Activated naive CD8-positive, alpha-beta T cell (primary cell): ENCODE results near the gene TGFA.
A peak's percentile ranks its signal among the peaks of the same experiment; 100 is the strongest.

ENCODE experiments used
- H3K27ac Mint-ChIP-seq: one replicate; pipeline ENCODE4 v1.8.0; 2021; ENCODE audit warnings: mixed read lengths
- H3K27me3 Mint-ChIP-seq: one replicate; pipeline ENCODE4 v1.8.0; 2021; ENCODE audit warnings: mixed read lengths
- H3K36me3 Mint-ChIP-seq: one replicate; pipeline ENCODE4 v1.8.0; 2021; ENCODE audit warnings: mixed read lengths
- H3K4me1 Mint-ChIP-seq: one replicate; pipeline ENCODE4 v1.8.0; 2021; ENCODE audit warnings: low read depth, mixed read lengths
- H3K4me3 Mint-ChIP-seq: one replicate; pipeline ENCODE4 v1.8.0; 2021; ENCODE audit warnings: mild to moderate bottlenecking, mixed read lengths
- H3K9me3 Mint-ChIP-seq: one replicate; pipeline ENCODE4 v1.8.0; 2021; ENCODE audit warnings: low read depth, mixed read lengths

Gene TGFA

DNA sequence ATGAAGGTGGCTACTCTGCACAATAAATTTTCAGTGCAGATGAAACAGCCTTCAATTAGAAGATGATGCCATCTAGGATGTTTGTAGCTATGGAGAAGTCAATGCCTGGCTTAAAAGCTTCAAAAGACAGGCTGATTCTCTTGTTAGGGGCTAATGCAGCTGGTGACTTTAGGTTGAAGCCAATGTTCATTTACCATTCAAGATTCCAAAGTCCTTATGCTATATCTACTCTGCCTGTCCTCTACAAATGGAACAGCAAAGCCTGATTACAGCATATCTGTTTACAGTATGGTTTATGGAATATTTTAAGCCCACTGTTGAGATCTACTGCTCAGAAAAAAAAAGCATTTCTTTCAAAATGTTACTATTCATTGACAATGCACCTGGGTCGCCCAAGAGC lies 15.8 kb downstream of the TGFA start:
- Mint-ChIP-seq H3K36me3 (peaks cover 17% of the 10 kb centered on the region), H3K4me3 (no peak overlapping the region), H3K27me3 (peaks cover 2% of the 10 kb centered on the region), H3K9me3 (peaks cover 8% of the 10 kb centered on the region), H3K4me1 (no peaks in the 10 kb centered on the region), H3K27ac (no peak overlapping the region)

DNA sequence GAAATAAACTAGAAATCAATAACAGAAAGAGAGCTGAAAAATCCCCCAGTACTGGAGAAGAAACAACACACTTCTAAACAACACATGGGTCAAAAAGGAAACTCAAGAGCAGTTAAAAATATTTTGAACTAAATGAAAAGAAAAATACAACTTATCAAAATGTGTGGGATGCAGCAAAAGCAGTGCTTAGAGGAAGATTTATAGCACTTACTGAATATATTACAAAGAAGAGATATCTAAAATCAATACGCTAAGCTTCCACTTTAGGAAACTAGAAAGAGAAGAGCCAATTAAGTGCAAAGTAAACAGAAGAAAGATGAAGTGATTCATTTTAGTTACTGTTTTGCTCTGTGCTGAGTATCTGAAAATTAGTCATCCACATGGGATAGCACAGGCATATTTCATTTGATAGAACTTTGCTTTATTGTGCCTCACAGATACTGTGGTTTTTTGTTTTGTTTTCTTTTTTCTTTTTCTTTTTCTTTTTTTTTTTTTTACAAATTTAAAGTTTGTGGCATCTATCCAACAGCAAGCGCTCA lies 17.0 kb downstream of the TGFA start:
- peaks cover 2% of the 10 kb centered on the region for H3K4me1 Mint-ChIP-seq

DNA sequence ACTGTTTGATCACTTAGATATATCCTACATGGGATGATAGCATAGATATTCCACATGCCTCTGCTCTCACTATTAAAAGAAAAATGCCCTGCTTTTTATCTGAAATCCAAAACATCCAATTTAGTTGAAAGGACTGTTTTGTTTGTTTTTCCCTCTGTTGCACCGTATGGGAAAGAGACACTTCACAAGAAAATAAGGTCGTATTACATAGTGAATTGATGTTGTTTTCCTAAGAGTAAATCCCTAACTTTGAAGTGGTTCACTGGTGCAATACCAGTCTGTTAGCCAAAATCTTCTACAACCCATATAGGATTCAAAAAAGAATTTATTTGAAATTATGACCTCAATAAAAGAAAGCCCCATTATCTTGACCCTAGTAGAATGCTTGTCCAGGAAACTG lies 18.1 kb downstream of the TGFA start:
- H3K36me3 Mint-ChIP-seq, result peaks cover 17% of the 10 kb centered on the region
- peaks cover 3% of the 10 kb centered on the region for H3K4me1 Mint-ChIP-seq
- H3K27ac Mint-ChIP-seq, result no peak overlapping the region
- H3K9me3 Mint-ChIP-seq, result peaks cover 13% of the 10 kb centered on the region
- no peak overlapping the region for H3K4me3 Mint-ChIP-seq
- H3K27me3 Mint-ChIP-seq, result peaks cover 2% of the 10 kb centered on the region

More for the DNA sequence above, 17.0 kb downstream of the TGFA start:
- H3K36me3 Mint-ChIP-seq, result peaks cover 17% of the 10 kb centered on the region
- H3K9me3 Mint-ChIP-seq, result peaks cover 9% of the 10 kb centered on the region
- H3K27me3 Mint-ChIP-seq, result peaks cover 2% of the 10 kb centered on the region
- no peak overlapping the region for H3K27ac Mint-ChIP-seq
- H3K4me3 Mint-ChIP-seq, result no peak overlapping the region

DNA sequence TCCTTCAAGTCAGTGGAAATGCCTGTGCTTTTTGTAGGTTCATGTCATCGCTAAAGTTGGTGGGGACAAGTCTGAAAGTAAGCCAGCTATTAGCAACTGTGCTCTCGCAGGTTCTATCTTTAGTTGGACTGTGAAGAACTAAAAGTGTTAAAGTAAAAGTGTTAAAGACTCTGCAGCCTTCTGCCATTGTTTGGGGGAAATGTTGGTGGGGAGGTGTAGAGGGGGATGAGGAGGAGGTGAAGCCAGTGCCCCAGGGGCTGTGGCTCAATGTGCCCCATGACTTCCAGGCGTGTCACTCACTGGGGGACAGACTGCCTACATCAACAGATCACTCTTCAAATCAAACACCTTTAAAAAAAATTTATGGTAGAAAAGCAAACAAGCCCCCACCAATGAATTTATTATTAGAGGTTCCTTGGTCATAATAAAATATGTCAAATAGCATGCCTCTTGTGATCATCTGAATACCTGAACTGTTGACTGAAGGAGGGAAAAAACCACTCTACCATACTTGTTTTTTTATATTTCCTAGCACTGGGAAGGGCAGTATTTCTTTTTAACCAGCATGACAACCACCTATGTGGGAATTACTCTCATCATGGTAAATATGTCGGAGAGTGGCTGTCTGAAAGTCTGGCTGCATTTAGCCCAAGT lies 19.3 kb downstream of the TGFA start:
- Mint-ChIP-seq H3K4me3 (no peak overlapping the region), H3K27ac (no peak overlapping the region), H3K4me1 (peaks cover 3% of the 10 kb centered on the region), H3K36me3 (peaks cover 15% of the 10 kb centered on the region), H3K9me3 (peaks cover 13% of the 10 kb centered on the region), H3K27me3 (peaks cover 2% of the 10 kb centered on the region)

DNA sequence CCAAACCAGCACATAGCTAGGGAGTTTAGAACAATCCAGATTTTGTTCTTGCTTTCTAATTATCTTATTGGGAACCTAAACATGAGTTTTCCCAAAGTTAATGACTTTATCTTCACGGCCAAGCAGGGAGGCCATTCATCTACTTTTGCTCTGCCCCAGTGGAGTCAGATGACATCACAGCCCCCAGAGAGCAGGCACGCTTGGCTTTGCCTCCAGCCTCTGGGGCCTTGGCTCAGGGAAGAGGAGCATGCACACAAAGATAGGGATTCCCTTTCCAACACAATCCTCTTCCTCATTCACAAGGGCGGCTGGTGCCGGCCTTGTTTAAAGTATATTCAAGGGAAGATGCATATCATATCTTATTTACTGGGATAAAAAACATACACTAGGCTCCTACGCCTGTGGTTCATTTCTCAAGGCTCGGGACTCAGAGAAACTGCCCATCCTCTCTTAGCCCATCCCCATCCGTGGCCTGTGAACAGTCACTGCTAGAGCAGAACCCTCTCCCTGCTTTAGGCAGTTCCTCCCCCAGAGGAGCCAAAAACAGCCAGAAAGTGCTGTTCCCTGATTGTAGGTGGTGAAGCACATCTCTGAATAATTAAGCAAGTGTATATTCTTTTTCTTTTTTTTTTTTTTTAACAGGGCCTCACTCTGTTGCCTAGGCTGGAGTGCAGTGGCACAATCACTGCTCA lies 21.2 kb downstream of the TGFA start:
- no peak overlapping the region for H3K4me3 Mint-ChIP-seq
- no peak overlapping the region for H3K27ac Mint-ChIP-seq
- no peaks in the 10 kb centered on the region for H3K27me3 Mint-ChIP-seq
- H3K9me3 Mint-ChIP-seq, result peaks cover 13% of the 10 kb centered on the region
- peaks cover 3% of the 10 kb centered on the region for H3K4me1 Mint-ChIP-seq
- peaks cover 13% of the 10 kb centered on the region for H3K36me3 Mint-ChIP-seq

DNA sequence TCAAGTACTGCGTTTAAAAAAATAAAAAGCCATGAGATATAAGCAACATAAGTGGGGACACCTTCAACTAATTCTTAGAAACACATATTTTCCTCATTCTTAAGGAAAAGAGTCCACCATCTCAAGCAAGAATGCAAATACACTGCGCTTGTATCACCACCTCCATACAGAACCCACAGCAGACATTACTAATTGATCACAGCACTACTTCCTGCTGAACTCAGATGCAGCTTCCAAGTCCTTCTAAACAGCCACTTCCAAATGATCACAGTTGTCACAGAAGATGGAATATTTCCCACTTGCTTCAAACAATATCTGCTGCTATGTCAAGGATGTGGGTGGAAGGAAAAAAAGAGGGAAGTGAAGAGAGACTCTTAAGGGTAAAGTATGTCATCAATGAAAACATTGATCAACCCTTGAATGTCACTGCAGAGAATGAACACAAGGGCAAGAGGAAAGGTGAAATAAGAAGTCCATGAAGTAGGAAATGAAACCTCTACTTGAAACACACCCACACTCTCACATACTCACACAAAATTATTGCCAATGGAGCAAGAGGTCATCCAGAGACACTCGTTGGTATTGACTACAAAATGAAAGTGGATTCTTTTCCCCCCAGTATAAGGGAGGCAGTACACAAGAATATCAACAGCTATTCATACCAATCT lies 22.1 kb downstream of the TGFA start:
- no peaks in the 10 kb centered on the region for H3K27me3 Mint-ChIP-seq
- H3K9me3 Mint-ChIP-seq, result peaks cover 13% of the 10 kb centered on the region
- H3K36me3 Mint-ChIP-seq, result peaks cover 10% of the 10 kb centered on the region
- no peak overlapping the region for H3K4me3 Mint-ChIP-seq
- H3K27ac Mint-ChIP-seq, result no peak overlapping the region
- peaks cover 3% of the 10 kb centered on the region for H3K4me1 Mint-ChIP-seq

DNA sequence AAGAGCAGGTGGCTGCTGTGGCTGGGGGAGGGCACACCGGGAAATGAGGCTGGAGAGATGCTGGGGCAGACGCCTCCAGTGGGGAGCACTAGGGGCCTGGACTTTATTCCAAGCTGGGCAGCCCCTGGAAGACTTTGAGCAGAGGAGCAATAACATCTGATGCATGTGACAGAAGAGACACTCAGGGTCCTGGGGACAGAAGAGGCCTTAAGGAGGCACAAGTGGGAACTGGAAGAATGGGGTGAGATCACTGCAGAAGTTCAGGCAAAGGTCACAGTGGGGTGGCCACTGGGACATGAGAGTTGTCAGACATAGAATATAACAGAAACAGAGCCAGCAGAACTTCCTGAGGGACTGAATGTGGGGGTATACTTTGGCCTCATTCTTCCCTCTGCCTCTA lies 24.0 kb downstream of the TGFA start:
- no peak overlapping the region for H3K27ac Mint-ChIP-seq
- no peaks in the 10 kb centered on the region for H3K27me3 Mint-ChIP-seq
- H3K36me3 Mint-ChIP-seq, result no peaks in the 10 kb centered on the region
- H3K9me3 Mint-ChIP-seq, result peaks cover 5% of the 10 kb centered on the region
- peaks cover 3% of the 10 kb centered on the region for H3K4me1 Mint-ChIP-seq
- no peak overlapping the region for H3K4me3 Mint-ChIP-seq

DNA sequence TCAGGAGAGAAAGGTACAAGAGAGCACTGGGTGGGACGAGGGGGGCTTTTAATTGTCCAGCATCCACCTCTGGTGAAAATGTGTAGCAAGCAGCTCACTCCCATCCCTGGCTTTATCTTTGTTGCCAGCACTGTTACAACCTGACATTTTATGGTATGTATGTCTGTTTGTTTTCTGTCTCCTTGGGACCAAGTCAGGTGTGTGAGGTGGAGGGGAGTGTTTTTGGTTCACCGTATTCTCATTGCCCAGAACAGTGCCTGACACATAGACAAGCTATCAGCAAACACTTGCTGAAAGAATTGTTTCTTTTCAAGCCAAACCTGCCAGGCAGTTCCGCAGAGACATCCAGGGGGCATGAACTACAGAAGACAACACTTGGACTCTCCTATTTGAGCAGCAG lies 24.7 kb downstream of the TGFA start:
- no peaks in the 10 kb centered on the region for H3K27me3 Mint-ChIP-seq
- H3K4me1 Mint-ChIP-seq, result peaks cover 9% of the 10 kb centered on the region
- no peaks in the 10 kb centered on the region for H3K36me3 Mint-ChIP-seq
- H3K27ac Mint-ChIP-seq, result no peak overlapping the region
- no peak overlapping the region for H3K4me3 Mint-ChIP-seq
- peaks cover 5% of the 10 kb centered on the region for H3K9me3 Mint-ChIP-seq

DNA sequence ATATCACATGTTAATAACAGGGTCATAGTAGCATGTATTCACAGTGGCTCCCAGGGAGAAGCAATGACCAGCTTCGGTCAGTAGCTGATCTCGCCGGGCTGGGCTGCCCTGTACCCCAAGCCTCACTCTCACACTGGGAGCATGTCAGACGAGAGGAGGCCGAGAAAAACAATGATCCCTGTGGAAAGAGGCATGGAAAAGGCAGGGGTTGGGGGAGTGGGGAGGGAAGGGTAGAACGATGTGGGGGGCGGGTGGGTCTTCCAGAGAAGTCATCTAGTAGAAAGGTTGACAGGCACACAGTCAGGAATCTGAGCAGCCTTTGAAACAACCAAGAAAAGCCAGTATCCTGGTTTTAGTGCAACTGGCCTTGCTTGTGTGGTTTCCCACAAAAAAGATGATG lies 25.4 kb downstream of the TGFA start:
- Mint-ChIP-seq H3K27ac (no peak overlapping the region), H3K9me3 (peaks cover 5% of the 10 kb centered on the region), H3K4me3 (no peak overlapping the region), H3K27me3 (no peaks in the 10 kb centered on the region), H3K4me1 (peaks cover 16% of the 10 kb centered on the region), H3K36me3 (no peaks in the 10 kb centered on the region)

DNA sequence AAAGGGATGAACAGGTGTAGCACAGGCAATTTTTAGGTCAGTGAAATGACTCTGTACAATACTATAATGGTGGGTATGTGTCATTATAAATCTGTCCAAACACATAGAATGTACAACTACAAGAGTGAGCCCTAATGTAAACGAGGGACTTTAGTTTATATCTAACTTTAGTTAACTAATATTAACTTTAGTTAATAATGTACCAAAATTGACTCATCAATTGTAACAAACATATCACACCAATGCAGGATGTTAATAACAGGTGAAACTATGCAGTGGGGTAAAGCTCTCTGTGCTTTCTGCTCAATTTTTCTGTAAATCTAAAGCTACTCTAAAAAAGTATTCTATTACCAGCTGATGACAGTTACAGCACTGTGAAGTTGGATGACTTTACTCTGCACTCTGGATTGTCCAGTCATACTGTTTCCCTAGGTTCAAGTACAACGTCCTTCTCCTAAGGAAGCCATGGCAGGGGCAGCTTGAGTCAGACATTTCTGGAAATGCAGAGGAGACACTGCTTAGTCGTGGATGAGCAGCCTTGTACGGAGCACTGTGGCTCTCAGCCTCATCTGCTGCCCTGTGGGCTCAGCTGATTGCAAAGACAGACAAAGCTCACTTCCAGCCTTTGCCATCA lies 26.1 kb downstream of the TGFA start:
- H3K27ac Mint-ChIP-seq, result no peak overlapping the region
- H3K9me3 Mint-ChIP-seq, result peaks cover 5% of the 10 kb centered on the region
- H3K4me1 Mint-ChIP-seq, result peaks cover 17% of the 10 kb centered on the region
- H3K27me3 Mint-ChIP-seq, result no peaks in the 10 kb centered on the region
- no peaks in the 10 kb centered on the region for H3K36me3 Mint-ChIP-seq
- H3K4me3 Mint-ChIP-seq, result no peak overlapping the region

DNA sequence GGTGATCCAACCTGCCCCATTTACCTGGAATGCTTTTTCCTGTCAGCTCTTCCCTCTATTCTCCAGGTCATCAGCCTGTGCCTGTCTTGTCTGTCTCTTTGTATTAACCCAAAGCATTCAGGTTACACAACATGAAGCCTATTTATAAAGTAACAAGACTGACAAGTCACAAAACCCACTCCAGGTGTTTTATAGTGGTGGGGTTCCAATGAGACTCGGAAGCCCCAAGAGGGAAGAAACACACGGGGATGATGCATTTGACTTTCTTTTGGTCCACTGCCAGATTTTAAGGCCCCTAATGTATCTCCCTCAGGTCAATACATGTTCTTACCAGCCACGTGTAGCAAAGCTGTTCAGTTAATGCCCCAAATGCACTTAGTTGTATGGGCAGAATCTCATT lies 27.5 kb downstream of the TGFA start:
- peaks cover 13% of the 10 kb centered on the region for H3K4me1 Mint-ChIP-seq
- H3K27me3 Mint-ChIP-seq, result no peaks in the 10 kb centered on the region
- no peak overlapping the region for H3K27ac Mint-ChIP-seq
- H3K9me3 Mint-ChIP-seq, result no peaks in the 10 kb centered on the region
- no peak overlapping the region for H3K4me3 Mint-ChIP-seq
- H3K36me3 Mint-ChIP-seq, result no peaks in the 10 kb centered on the region

DNA sequence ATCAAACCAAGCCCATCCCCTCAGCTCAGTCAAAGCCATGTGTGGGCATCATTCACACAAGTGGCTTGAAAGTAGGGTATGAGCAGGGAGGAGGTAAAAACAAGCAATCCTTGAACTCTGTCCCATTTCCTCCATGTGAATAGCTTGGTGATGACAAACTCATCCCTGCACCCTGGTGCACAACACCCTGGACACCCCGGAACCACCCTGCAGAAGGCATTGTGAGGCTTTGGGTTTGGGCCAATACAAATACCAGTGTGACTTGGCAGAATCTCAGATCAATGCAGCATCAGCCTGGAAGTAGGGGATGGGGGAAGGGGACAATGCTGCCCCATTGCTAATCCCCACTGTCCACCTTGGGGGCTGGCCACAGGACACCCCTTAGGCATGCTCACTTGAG lies 28.6 kb downstream of the TGFA start:
- Mint-ChIP-seq H3K27me3 (no peaks in the 10 kb centered on the region), H3K4me1 (peaks cover 13% of the 10 kb centered on the region), H3K9me3 (no peaks in the 10 kb centered on the region), H3K36me3 (no peaks in the 10 kb centered on the region), H3K4me3 (no peak overlapping the region), H3K27ac (no peak overlapping the region)

DNA sequence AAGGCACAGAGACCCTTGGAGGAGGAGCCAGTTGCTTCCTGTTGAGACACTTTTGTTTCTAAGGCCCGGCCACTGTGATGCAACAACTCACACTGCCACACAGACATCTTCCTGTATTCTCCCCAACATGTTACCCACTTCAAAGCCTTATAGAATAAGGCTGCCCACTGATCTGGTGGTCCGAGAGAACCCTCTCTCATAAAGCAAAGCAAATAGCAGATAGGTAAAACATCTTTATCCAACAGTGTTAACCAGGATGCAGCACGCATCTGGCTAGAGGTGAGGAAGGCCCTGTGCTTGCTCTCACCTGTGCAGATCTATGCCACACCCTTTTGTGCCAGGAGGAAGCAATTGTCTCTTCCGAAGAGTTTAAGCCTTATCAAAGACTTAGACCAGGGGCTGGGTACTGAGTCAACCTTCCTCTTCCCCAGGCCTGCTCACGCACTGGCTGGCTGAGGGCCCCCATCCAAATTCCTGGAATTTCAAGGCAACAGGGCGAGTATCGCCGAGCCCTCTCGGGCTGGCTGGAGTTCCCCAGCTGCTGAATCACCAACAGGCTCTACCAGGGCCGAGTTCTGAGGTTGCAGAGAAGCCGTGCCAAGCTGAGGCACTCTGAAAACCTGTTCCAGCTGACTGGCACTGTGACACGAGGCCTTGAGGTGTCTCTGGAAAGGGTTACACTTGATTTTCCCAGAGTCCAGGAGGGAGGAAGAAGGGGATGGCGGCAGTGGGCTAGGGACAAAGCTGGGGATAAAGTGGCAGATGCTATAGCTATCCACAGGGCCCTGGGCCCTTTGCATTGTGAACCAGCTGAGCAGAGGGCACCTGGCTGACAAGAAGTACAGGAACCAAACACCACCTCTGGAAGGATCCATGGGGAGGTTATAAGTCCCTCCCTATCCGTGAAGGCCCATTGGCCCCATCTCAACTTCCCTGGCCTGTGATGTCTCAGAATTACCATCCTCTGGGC lies 29.3 kb downstream of the TGFA start:
- Mint-ChIP-seq H3K36me3 (no peaks in the 10 kb centered on the region), H3K4me3 (no peak overlapping the region), H3K27me3 (no peaks in the 10 kb centered on the region), H3K9me3 (no peaks in the 10 kb centered on the region), H3K4me1 (peaks cover 13% of the 10 kb centered on the region), H3K27ac (peak overlapping the region; percentile 4)

DNA sequence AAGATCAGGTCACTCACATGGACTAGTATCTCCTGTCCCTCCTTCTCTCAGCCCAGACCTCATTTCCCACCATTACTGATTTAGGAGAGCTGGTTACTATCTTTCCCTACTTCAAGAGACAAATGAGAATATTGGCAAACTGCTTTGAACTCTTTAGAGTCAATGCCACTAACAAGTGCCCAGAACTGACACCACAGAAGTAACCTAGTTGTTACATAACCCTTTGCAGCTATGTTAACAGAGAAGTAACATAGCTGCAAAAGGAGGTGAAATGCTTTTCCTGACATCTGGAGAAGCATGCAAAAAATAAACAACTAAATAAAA lies 30.0 kb downstream of the TGFA start:
- no peak overlapping the region for H3K27ac Mint-ChIP-seq

More for the DNA sequence above, 30.0 kb downstream of the TGFA start:
- Mint-ChIP-seq H3K9me3 (no peaks in the 10 kb centered on the region), H3K4me3 (no peak overlapping the region), H3K36me3 (no peaks in the 10 kb centered on the region), H3K27me3 (no peaks in the 10 kb centered on the region), H3K4me1 (peaks cover 13% of the 10 kb centered on the region)
